WERI-Rb-1 (cell line): ENCODE results near the gene SLC1A6.

Experiments used
- DNase-seq: peaks from one replicate; pipeline ENCODE4 v3.0.0-alpha.2; 2020
- H3K27ac ChIP-seq: fragments of 250-450 bp; sonication (Bioruptor Pico); 2 replicates; pipeline ENCODE4 v1.5.1; 2020; ENCODE audit warnings: mild to moderate bottlenecking, moderate library complexity
- H3K27me3 ChIP-seq: fragments of 250-450 bp; sonication (Bioruptor Pico); 2 replicates; pipeline ENCODE4 v1.5.1; 2021; ENCODE audit warnings: mild to moderate bottlenecking, low read depth, moderate library complexity; ENCODE audit not compliant: insufficient read depth, severe bottlenecking
- H3K36me3 ChIP-seq: fragments of 250-450 bp; sonication (Bioruptor Pico); 2 replicates; pipeline ENCODE4 v1.5.1; 2020; ENCODE audit warnings: mild to moderate bottlenecking, moderate library complexity
- H3K4me3 ChIP-seq: 2 replicates; pipeline ENCODE4 v1.5.1; 2011; ENCODE audit warnings: low read depth, mild to moderate bottlenecking, control low read depth, low read length
- H3K9me3 ChIP-seq: fragments of 250-450 bp; sonication (Bioruptor Pico); 2 replicates; pipeline ENCODE4 v1.5.1; 2021; ENCODE audit warnings: mild to moderate bottlenecking, moderate library complexity; ENCODE audit not compliant: severe bottlenecking
- CTCF ChIP-seq: IDR thresholded peaks from 2 replicates; pipeline ENCODE4 v1.5.1; 2011; ENCODE audit warnings: low read depth, mild to moderate bottlenecking, control low read depth, inconsistent platforms, low read length

The SLC1A6 gene

DNA sequence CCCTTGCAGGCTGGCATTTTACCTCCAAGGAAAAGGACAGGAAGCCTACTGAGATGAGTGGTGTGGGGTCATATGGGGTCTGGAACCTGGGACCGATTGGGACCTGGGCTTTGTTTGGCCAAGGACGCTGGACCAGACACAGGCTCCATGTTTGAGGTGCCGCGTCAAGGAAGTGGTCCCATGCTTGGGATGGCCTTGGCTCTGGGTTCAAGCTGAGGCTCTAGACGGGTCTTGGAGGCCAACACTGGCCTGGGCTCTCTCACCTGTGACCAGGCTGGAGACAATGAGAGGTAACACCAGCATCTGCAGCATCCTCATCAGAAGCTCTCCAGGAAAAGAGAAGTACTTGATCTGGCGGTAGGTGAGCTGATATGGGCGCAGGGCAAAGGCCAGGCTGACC, 8.2 kb downstream of the SLC1A6 start:
- DNase-seq, result no peak
- TF ChIP-seq CTCF, result no peak
- no peaks in the 10 kb centered on the region for H3K36me3 ChIP-seq
- H3K27me3 ChIP-seq, result peaks cover 80% of the 10 kb centered on the region
- no peak overlapping the region for H3K27ac ChIP-seq
- no peaks in the 10 kb centered on the region for H3K9me3 ChIP-seq
- no peak overlapping the region for H3K4me3 ChIP-seq

DNA sequence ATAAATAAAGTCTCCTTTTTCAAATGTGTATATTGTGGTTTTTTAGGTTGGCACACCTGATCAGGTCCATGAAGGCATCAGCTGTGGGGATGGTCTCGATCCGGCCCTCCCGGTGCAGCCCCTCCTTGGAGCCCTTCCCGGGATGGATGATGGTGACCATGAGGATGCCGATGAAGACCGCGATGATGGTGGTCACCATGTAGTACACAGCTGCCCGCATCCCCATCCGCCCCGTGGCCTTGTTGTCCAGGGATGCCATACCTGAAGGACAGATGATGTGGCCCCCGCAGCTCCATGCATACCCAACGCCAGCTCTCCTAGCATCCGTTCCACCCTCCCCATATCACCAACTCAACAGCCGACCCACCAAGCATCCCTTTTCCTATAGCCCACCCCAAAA, 11.4 kb downstream of the SLC1A6 start:
- H3K4me3 ChIP-seq, result no peak overlapping the region
- TF ChIP-seq CTCF, result no peak
- no peaks in the 10 kb centered on the region for H3K9me3 ChIP-seq

GRCh38 chr19:14961956-14962685, 17.5 kb downstream of the SLC1A6 start:
- peaks cover 2% of the 10 kb centered on the region for H3K9me3 ChIP-seq
- H3K36me3 ChIP-seq, result no peaks in the 10 kb centered on the region
- no peak for TF ChIP-seq CTCF
- H3K27ac ChIP-seq, result no peak overlapping the region
- H3K27me3 ChIP-seq, result peaks cover 46% of the 10 kb centered on the region
- no peak for DNase-seq
- no peak overlapping the region for H3K4me3 ChIP-seq

More for the DNA sequence above, 11.4 kb downstream of the SLC1A6 start:
- Histone ChIP-seq H3K36me3 (no peaks in the 10 kb centered on the region), H3K27me3 (peaks cover 60% of the 10 kb centered on the region), H3K27ac (no peak overlapping the region)
- DNase-seq, result no peak

DNA sequence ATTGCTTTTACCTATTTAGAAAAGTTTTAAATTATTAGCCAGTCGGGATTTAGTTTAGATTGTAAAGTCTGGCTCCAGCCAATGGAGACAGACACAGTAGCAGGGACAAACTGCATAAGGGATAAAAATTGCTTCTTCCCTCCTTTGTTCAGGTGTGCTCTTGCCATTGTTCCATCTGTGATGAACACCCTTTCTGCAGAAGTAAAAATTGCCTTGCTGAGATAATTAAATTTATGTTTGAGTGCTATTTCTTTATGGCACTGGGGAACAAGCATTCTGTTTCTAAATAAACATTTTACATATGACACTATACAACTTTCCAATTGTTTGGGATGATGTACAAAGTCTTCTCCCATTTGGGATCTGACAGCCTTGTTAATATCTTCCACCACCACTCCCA, 20.4 kb downstream of the SLC1A6 start:
- no peak for TF ChIP-seq CTCF
- H3K27ac ChIP-seq, result no peak overlapping the region
- H3K9me3 ChIP-seq, result peaks cover 2% of the 10 kb centered on the region
- H3K36me3 ChIP-seq, result no peaks in the 10 kb centered on the region
- H3K4me3 ChIP-seq, result no peak overlapping the region
- no peak for DNase-seq
- peaks cover 69% of the 10 kb centered on the region for H3K27me3 ChIP-seq

DNA sequence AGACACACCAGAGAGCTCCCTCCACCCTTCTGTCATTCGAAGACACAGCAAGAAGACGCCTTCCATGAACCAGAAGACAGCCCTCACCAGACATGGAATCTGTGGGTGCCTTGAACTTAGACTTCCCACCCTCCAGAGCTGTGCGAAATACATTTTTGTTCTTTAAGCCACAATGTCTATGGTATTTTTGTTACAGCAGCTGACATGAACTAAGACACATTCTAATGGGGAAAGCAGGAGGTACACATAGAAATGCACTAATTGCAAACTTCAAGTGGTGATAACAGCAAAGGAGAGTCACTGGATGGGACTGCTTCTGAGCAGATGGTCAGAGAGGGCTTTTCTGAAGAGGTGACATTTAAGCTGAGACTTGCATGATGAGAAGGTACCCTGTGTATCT, 22.2 kb downstream of the SLC1A6 start:
- Histone ChIP-seq H3K36me3 (no peaks in the 10 kb centered on the region), H3K27ac (no peak overlapping the region)
- DNase-seq, result no peak

More for the DNA sequence above, 22.2 kb downstream of the SLC1A6 start:
- peaks cover 73% of the 10 kb centered on the region for H3K27me3 ChIP-seq
- no peaks in the 10 kb centered on the region for H3K9me3 ChIP-seq
- H3K4me3 ChIP-seq, result no peak overlapping the region
- no peak for TF ChIP-seq CTCF
